SK-N-SH treated with all-trans-retinoic acid at 6 μM for 48 hours (cell line): ENCODE data around the gene ATPAF1.

Experiments
- BACH2 ChIP-seq: fragments of 250-450 bp; sonication (Bioruptor Pico); IDR thresholded peaks from 2 replicates; pipeline ENCODE4 v1.9.0; 2021; ENCODE audit warnings: mild to moderate bottlenecking, borderline replicate concordance
- CSDC2 ChIP-seq: fragments of 250-450 bp; sonication (Bioruptor Pico); IDR thresholded peaks from 2 replicates; pipeline ENCODE4 v1.5.0; 2020; ENCODE audit warnings: mild to moderate bottlenecking, moderate library complexity
- OSR1 ChIP-seq: fragments of 250-450 bp; sonication (Bioruptor Pico); IDR thresholded peaks from 2 replicates; pipeline ENCODE4 v1.8.0; 2022; ENCODE audit warnings: moderate library complexity, mild to moderate bottlenecking, inconsistent platforms
- POU6F1 ChIP-seq: fragments of 250-450 bp; sonication (Bioruptor Pico); IDR thresholded peaks from 2 replicates; pipeline ENCODE4 v1.8.0; 2021; ENCODE audit warnings: low read depth, mild to moderate bottlenecking, moderate library complexity, borderline replicate concordance
- PPARA ChIP-seq: fragments of 250-450 bp; sonication (Bioruptor Pico); IDR thresholded peaks from 2 replicates; pipeline ENCODE4 v1.5.0; 2020; ENCODE audit warnings: mild to moderate bottlenecking, borderline replicate concordance
- ZFP3 ChIP-seq: fragments of 250-450 bp; sonication (Bioruptor Pico); IDR thresholded peaks from 2 replicates; pipeline ENCODE4 v1.5.0; 2020; ENCODE audit warnings: mild to moderate bottlenecking, moderate library complexity
- ZNF565 ChIP-seq: fragments of 450-650 bp; formaldehyde crosslinking; conservative IDR thresholded peaks from 2 replicates; pipeline ENCODE4 v1.5.0; 2020; ENCODE audit warnings: low read depth, mild to moderate bottlenecking, moderate library complexity

- TF ChIP-seq ZNF565 (CRISPR knock-in tag), result no peak
- TF ChIP-seq BACH2 (CRISPR knock-in tag), result no peak
- no peak for TF ChIP-seq ZFP3 (CRISPR knock-in tag)
- TF ChIP-seq CSDC2, result no peak
- no peak for TF ChIP-seq PPARA (CRISPR knock-in tag)
- no peak for TF ChIP-seq OSR1 (CRISPR knock-in tag)
- no peak for TF ChIP-seq POU6F1
Measured at GRCh38 chr1:46615088-46615487, 53.1 kb downstream of the ATPAF1 start.
